SK-N-MC (cell line): ENCODE results near the gene TBC1D24.
"Not testable (repeated sequence)": the region's sequence is repeated elsewhere in the genome, so short reads cannot be mapped to it uniquely, and the experiment has no call there.

ENCODE experiments used
- EZH2 ChIP-seq: fragments of 200-600 bp; sonication (generic); IDR thresholded peaks from one replicate; pipeline ENCODE4 v1.6.1; 2017; ENCODE audit warnings: antibody characterized with exemption
- POLR2AphosphoS5 ChIP-seq: IDR thresholded peaks from 2 replicates; pipeline ENCODE4 v1.6.1; 2012; ENCODE audit warnings: mild to moderate bottlenecking, low read depth, low read length, borderline replicate concordance

GRCh38 chr16:2539845-2540458, 65.0 kb downstream of the TBC1D24 start:
- TF ChIP-seq POLR2AphosphoS5, EZH2: not testable (repeated sequence)
